Gastroesophageal sphincter (tissue), 3 donors: ENCODE data around the gene BROX.

Experiments
- EP300 ChIP-seq: sonication (generic); formaldehyde crosslinking; IDR thresholded peaks from one replicate; pipeline ENCODE4 v1.6.1; 2017; ENCODE audit warnings: antibody characterized with exemption, mild to moderate bottlenecking
- POLR2A ChIP-seq, 2 donors: fragments of 450-650 bp; IDR thresholded peaks; one replicate each; pipeline ENCODE4 v1.6.1; 2017; ENCODE audit warnings: antibody characterized with exemption in 2 of 2, mild to moderate bottlenecking in 2 of 2, moderate library complexity in 1 of 2
- POLR2AphosphoS5 ChIP-seq: sonication (generic); formaldehyde crosslinking; IDR thresholded peaks from one replicate; pipeline ENCODE4 v1.6.1; 2017; ENCODE audit warnings: antibody characterized with exemption
- TF ChIP-seq, protein P1 (sequence below), 4 experiments: fragments of 200-600 bp in 2 of 4; fragments of 450-650 bp in 2 of 4; sonication (generic) in 1 of 4; IDR thresholded peaks; one replicate each; pipeline ENCODE4 v1.5.1; 2017 to 2019; ENCODE audit warnings: antibody characterized with exemption in 4 of 4, mild to moderate bottlenecking in 2 of 4, moderate library complexity in 2 of 4

GRCh38 chr1:222749927-222750326 is 37.6 kb downstream of the BROX start:
- TF ChIP-seq, protein P1, sequence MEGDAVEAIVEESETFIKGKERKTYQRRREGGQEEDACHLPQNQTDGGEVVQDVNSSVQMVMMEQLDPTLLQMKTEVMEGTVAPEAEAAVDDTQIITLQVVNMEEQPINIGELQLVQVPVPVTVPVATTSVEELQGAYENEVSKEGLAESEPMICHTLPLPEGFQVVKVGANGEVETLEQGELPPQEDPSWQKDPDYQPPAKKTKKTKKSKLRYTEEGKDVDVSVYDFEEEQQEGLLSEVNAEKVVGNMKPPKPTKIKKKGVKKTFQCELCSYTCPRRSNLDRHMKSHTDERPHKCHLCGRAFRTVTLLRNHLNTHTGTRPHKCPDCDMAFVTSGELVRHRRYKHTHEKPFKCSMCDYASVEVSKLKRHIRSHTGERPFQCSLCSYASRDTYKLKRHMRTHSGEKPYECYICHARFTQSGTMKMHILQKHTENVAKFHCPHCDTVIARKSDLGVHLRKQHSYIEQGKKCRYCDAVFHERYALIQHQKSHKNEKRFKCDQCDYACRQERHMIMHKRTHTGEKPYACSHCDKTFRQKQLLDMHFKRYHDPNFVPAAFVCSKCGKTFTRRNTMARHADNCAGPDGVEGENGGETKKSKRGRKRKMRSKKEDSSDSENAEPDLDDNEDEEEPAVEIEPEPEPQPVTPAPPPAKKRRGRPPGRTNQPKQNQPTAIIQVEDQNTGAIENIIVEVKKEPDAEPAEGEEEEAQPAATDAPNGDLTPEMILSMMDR (IDR thresholded peaks at IDR 0.05), result no peak
- TF ChIP-seq POLR2A (IDR thresholded peaks at IDR 0.05), result no peak
- TF ChIP-seq POLR2AphosphoS5, result no peak
- no peak for TF ChIP-seq EP300
